GM12878 (cell line): ENCODE data around the gene RAP1GAP.

Experiments
- BCL11A ChIP-seq: IDR thresholded peaks from 2 replicates; pipeline ENCODE4 v1.6.1; 2011; ENCODE audit warnings: low read depth, low read length
- CBFB ChIP-seq: IDR thresholded peaks from 2 replicates; pipeline ENCODE4 v1.6.1; 2016; ENCODE audit warnings: antibody characterized with exemption, low read depth
- CHD4 ChIP-seq: fragments of 200-600 bp; sonication (generic); IDR thresholded peaks from 2 replicates; pipeline ENCODE4 v1.6.1; 2016; ENCODE audit warnings: mild to moderate bottlenecking
- CREM ChIP-seq: IDR thresholded peaks from 2 replicates; pipeline ENCODE4 v1.6.1; 2014; ENCODE audit warnings: antibody characterized with exemption, low read depth
- ETV6 ChIP-seq, 2 experiments: fragments of 450-650 bp in 1 of 2; IDR thresholded peaks in 1 of 2; conservative IDR thresholded peaks in 1 of 2; 2 replicates each; pipeline ENCODE4 v1.6.1; 2014; ENCODE audit warnings: antibody characterized with exemption in 1 of 2, borderline replicate concordance in 1 of 2, low read depth in 1 of 2, mild to moderate bottlenecking in 1 of 2, moderate library complexity in 1 of 2
- FOS ChIP-seq: IDR thresholded peaks from 3 replicates; pipeline ENCODE4 v1.6.1; 2011; ENCODE audit warnings: borderline replicate concordance; ENCODE audit not compliant: insufficient read length; ENCODE audit errors: extremely low read depth
- POLR2A ChIP-seq: IDR thresholded peaks from 2 replicates; pipeline ENCODE4 v1.6.1; 2011; ENCODE audit warnings: low read depth, mild to moderate bottlenecking, low read length
- SIN3A ChIP-seq: IDR thresholded peaks from 2 replicates; pipeline ENCODE4 v1.6.1; 2012; ENCODE audit warnings: low read depth, low read length, improper control_type of control experiment
- SP1 ChIP-seq: IDR thresholded peaks from one replicate; pipeline ENCODE4 v1.6.1; 2011; ENCODE audit warnings: low read depth, low read length
- USF1 ChIP-seq: IDR thresholded peaks from 2 replicates; pipeline ENCODE4 v1.6.1; 2011; ENCODE audit warnings: borderline replicate concordance, low read depth, mild to moderate bottlenecking, moderate library complexity, mixed read lengths, low read length; ENCODE audit not compliant: insufficient read depth; ENCODE audit errors: extremely low read length
- USF2 ChIP-seq: IDR thresholded peaks from 2 replicates; pipeline ENCODE4 v1.6.1; 2011; ENCODE audit warnings: low read depth, low read length, improper control_type of control experiment, borderline replicate concordance
- YY1 ChIP-seq: IDR thresholded peaks from 2 replicates; pipeline ENCODE4 v1.6.1; 2011; ENCODE audit warnings: low read depth, mild to moderate bottlenecking, low read length
- TF ChIP-seq, protein P1 (sequence below), 3 experiments: IDR thresholded peaks in 2 of 3; conservative IDR thresholded peaks in 1 of 3; 2 replicates each; pipeline ENCODE4 v1.5.1; 2011; ENCODE audit warnings: low read depth in 3 of 3, low read length in 3 of 3, mild to moderate bottlenecking in 3 of 3, control low read depth in 2 of 3, moderate library complexity in 2 of 3, inconsistent platforms in 1 of 3, mixed read lengths in 1 of 3; ENCODE audit not compliant: control insufficient read depth in 2 of 3, insufficient read depth in 1 of 3; ENCODE audit errors: extremely low read depth in 1 of 3

- TF ChIP-seq POLR2A (no peak), USF1 (no peak), USF2 (no peak), CHD4 (no peak), FOS (no peak), CREM (no peak), SP1 (no peak), CBFB (no peak), SIN3A (no peak), BCL11A (no peak), YY1 (no peak), ETV6 (conservative IDR thresholded peaks at IDR 0.05 in 1 of 2, IDR thresholded peaks at IDR 0.05 in 1 of 2; ENCODE audit: borderline replicate concordance in 1 of 2, low read depth in 1 of 2) (no peak)
- TF ChIP-seq, protein P1, sequence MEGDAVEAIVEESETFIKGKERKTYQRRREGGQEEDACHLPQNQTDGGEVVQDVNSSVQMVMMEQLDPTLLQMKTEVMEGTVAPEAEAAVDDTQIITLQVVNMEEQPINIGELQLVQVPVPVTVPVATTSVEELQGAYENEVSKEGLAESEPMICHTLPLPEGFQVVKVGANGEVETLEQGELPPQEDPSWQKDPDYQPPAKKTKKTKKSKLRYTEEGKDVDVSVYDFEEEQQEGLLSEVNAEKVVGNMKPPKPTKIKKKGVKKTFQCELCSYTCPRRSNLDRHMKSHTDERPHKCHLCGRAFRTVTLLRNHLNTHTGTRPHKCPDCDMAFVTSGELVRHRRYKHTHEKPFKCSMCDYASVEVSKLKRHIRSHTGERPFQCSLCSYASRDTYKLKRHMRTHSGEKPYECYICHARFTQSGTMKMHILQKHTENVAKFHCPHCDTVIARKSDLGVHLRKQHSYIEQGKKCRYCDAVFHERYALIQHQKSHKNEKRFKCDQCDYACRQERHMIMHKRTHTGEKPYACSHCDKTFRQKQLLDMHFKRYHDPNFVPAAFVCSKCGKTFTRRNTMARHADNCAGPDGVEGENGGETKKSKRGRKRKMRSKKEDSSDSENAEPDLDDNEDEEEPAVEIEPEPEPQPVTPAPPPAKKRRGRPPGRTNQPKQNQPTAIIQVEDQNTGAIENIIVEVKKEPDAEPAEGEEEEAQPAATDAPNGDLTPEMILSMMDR (IDR thresholded peaks at IDR 0.05 in 2 of 3, conservative IDR thresholded peaks at IDR 0.05 in 1 of 3; ENCODE audit: control insufficient read depth in 2 of 3, extremely low read depth in 1 of 3, insufficient read depth in 1 of 3, low read depth in 3 of 3, low read length in 3 of 3), result no peak
These were observed 38.1 kb upstream of the RAP1GAP start for GRCh38 chr1:21707086-21707840.
